ENCODE data around the gene ECM2. TPM values are rescaled to one million over a fixed set of nuclear protein-coding genes. Genes with fewer than 3 reads are reported as not detected.

The ECM2 gene
- total RNA-seq, 2 donors from 2014 or later: 1.8 to 3.2 TPM

GRCh38 chr9:92457576-92457975 is 78.2 kb downstream of the ECM2 start:
- no peaks in the 10 kb centered on the region for H3K9me3 Mint-ChIP-seq
- no peak overlapping the region for H3K27ac Mint-ChIP-seq

DNA sequence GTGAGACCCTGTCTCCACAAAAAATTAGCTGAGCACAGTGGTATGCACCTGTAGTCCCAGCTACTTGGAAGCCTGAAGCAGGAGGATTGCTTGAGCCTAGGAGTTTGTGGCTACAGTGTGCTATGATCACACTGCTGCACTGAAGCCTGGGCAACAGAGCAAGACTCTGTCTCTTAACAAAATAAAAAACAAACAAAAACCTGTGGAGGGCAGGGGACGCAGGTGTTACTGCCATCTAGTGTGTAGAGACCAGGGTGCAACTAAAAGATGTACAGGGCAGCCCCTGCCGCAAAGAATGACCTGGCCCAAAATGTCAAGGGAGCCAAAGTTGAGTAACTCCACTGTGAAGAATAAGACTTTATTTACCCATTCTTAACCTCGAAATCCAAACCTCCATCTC is 80.6 kb downstream of the ECM2 start:
- no peaks in the 10 kb centered on the region for H3K27me3 ChIP-seq (ENCODE audit: control insufficient read depth, insufficient read depth, low read length, poor library complexity, severe bottlenecking)
- no peaks in the 10 kb centered on the region for H3K27me3 Mint-ChIP-seq (ENCODE audit: insufficient read depth)
- no peak overlapping the region for H3K4me3 Mint-ChIP-seq
- peaks cover 3% of the 10 kb centered on the region for H3K9me3 Mint-ChIP-seq
- no peaks in the 10 kb centered on the region for H3K36me3 ChIP-seq (ENCODE audit: control insufficient read depth, insufficient read depth, low read length)
- H3K4me3 ChIP-seq (ENCODE audit: low read length): no peak overlapping the region
- no peak overlapping the region for H3K27ac Mint-ChIP-seq
- H3K36me3 Mint-ChIP-seq (ENCODE audit: low read depth): no peaks in the 10 kb centered on the region
- peak; percentile 59 for DNase-seq
- WGBS, 2 experiments (ENCODE audit: insufficient coverage in 1 of 2, insufficient read length in 1 of 2): 81% methylated on average over 3 of the region's 3 CpGs; no CpG with 5 or more reads in 1 of the 2 experiments
- H3K4me1 ChIP-seq (ENCODE audit: control insufficient read depth, insufficient read depth, low read length): no peaks in the 10 kb centered on the region
- H3K4me1 Mint-ChIP-seq: no peaks in the 10 kb centered on the region
- no peaks in the 10 kb centered on the region for H3K9me3 ChIP-seq (ENCODE audit: control insufficient read depth, low read length)
- peak; percentile 66 for TF ChIP-seq CTCF (conservative IDR thresholded peaks at IDR 0.05)
- H3K9ac ChIP-seq (ENCODE audit: extremely low read depth, low read length, poor library complexity, severe bottlenecking): no peak overlapping the region
- H3K27ac ChIP-seq (ENCODE audit: low read depth, low read length): no peak overlapping the region

More at GRCh38 chr9:92457576-92457975, 78.2 kb downstream of the ECM2 start:
- no peaks in the 10 kb centered on the region for H3K9me3 ChIP-seq (ENCODE audit: control insufficient read depth, low read length)
- H3K36me3 ChIP-seq (ENCODE audit: control insufficient read depth, insufficient read depth, low read length): no peaks in the 10 kb centered on the region
- H3K27me3 ChIP-seq (ENCODE audit: control insufficient read depth, insufficient read depth, low read length, poor library complexity, severe bottlenecking): no peaks in the 10 kb centered on the region
- H3K9ac ChIP-seq (ENCODE audit: extremely low read depth, low read length, poor library complexity, severe bottlenecking): no peak overlapping the region
- no peak for TF ChIP-seq CTCF (conservative IDR thresholded peaks at IDR 0.05)
- H3K27ac ChIP-seq (ENCODE audit: low read depth, low read length): no peak overlapping the region
- Mint-ChIP-seq H3K27me3 (ENCODE audit: insufficient read depth) (no peaks in the 10 kb centered on the region), H3K4me1 (no peaks in the 10 kb centered on the region), H3K36me3 (ENCODE audit: low read depth) (no peaks in the 10 kb centered on the region), H3K4me3 (no peak overlapping the region)
- no peaks in the 10 kb centered on the region for H3K4me1 ChIP-seq (ENCODE audit: control insufficient read depth, insufficient read depth, low read length)
- DNase-seq: no peak
- no peak overlapping the region for H3K4me3 ChIP-seq (ENCODE audit: low read length)
- WGBS, 2 experiments (ENCODE audit: insufficient coverage in 1 of 2, insufficient read length in 1 of 2): 98% methylated on average over 3 of the region's 4 CpGs; no CpG with 5 or more reads in 1 of the 2 experiments

GRCh38 chr9:92446536-92446935 is 89.3 kb downstream of the ECM2 start:
- DNase-seq: no peak
- H3K9me3 ChIP-seq (ENCODE audit: control insufficient read depth, low read length): no peaks in the 10 kb centered on the region
- Mint-ChIP-seq H3K27me3 (ENCODE audit: insufficient read depth) (no peaks in the 10 kb centered on the region), H3K4me3 (no peak overlapping the region), H3K27ac (no peak overlapping the region), H3K36me3 (ENCODE audit: low read depth) (no peaks in the 10 kb centered on the region), H3K9me3 (peaks cover 3% of the 10 kb centered on the region), H3K4me1 (peaks cover 7% of the 10 kb centered on the region)
- H3K4me1 ChIP-seq (ENCODE audit: control insufficient read depth, insufficient read depth, low read length): no peaks in the 10 kb centered on the region
- no peak for TF ChIP-seq CTCF (conservative IDR thresholded peaks at IDR 0.05)
- H3K27ac ChIP-seq (ENCODE audit: low read depth, low read length): no peak overlapping the region
- no peaks in the 10 kb centered on the region for H3K27me3 ChIP-seq (ENCODE audit: control insufficient read depth, insufficient read depth, low read length, poor library complexity, severe bottlenecking)
- H3K4me3 ChIP-seq (ENCODE audit: low read length): no peak overlapping the region
- H3K9ac ChIP-seq (ENCODE audit: extremely low read depth, low read length, poor library complexity, severe bottlenecking): no peak overlapping the region
- no peaks in the 10 kb centered on the region for H3K36me3 ChIP-seq (ENCODE audit: control insufficient read depth, insufficient read depth, low read length)

Small RNA genes lying within 50 kb of the gene (microRNA-seq; reads per million reads assigned to microRNA genes)
- gene MIR4670 (ENCODE audit: borderline microRNAs expressed): not detected

Other genes with a start within 250 kb of the ECM2 start
- gene IARS1, start 242.3 kb downstream of the ECM2 start, total RNA-seq: 100 to 1,000 TPM; 170 to 173 TPM
- 10 to 100 TPM; 30.0 to 31.7 TPM for gene NOL8, start 210.6 kb downstream of the ECM2 start, total RNA-seq
- gene CENPP, start 210.0 kb downstream of the ECM2 start, total RNA-seq: 1 to 10 TPM; 8.2 to 9.2 TPM
- not detected for gene OGN, start 131.4 kb downstream of the ECM2 start, total RNA-seq
- not detected for gene OMD, start 111.5 kb downstream of the ECM2 start, total RNA-seq
- gene ASPN, start 53.5 kb downstream of the ECM2 start, total RNA-seq: not detected
- gene IPPK, start 134.1 kb upstream of the ECM2 start, total RNA-seq: 1 to 10 TPM; 9.3 TPM
- gene BICD2, start 228.8 kb upstream of the ECM2 start, total RNA-seq: 10 to 100 TPM; 20.7 to 20.9 TPM